Progenitor cell of endocrine pancreas (in vitro differentiated cells): ENCODE results near the gene PPP5C. TPM values are rescaled to one million over a fixed set of nuclear protein-coding genes. Genes with fewer than 3 reads are reported as not detected.
"Not testable (repeated sequence)": the region's sequence is repeated elsewhere in the genome, so short reads cannot be mapped to it uniquely, and the experiment has no call there.

Experiments used
- DNase-seq: peaks from one replicate; pipeline ENCODE4 v3.0.0; 2021; ENCODE audit warnings: low spot score; ENCODE audit not compliant: unreplicated experiment
- H3K27ac Mint-ChIP-seq: 2 replicates; pipeline ENCODE4 v1.8.0; 2021; ENCODE audit warnings: mild to moderate bottlenecking, moderate library complexity, mixed read lengths
- H3K27me3 Mint-ChIP-seq: 2 replicates; pipeline ENCODE4 v1.8.0; 2021; ENCODE audit warnings: mixed read lengths
- H3K36me3 Mint-ChIP-seq: 2 replicates; pipeline ENCODE4 v1.8.0; 2022; ENCODE audit warnings: mixed read lengths; ENCODE audit not compliant: insufficient read depth
- H3K4me1 Mint-ChIP-seq: 2 replicates; pipeline ENCODE4 v1.8.0; 2021; ENCODE audit warnings: low read depth, mixed read lengths
- H3K4me3 Mint-ChIP-seq: 2 replicates; pipeline ENCODE4 v1.8.0; 2021; ENCODE audit warnings: low read depth, mild to moderate bottlenecking, moderate library complexity, mixed read lengths
- H3K9me3 Mint-ChIP-seq: 2 replicates; pipeline ENCODE4 v1.8.0; 2021; ENCODE audit warnings: low read depth, mixed read lengths
- CTCF ChIP-seq: fragments of 200-600 bp; sonication (generic); IDR thresholded peaks from one replicate; pipeline ENCODE4 v1.5.0; 2021; ENCODE audit warnings: antibody characterized with exemption, mild to moderate bottlenecking; ENCODE audit not compliant: unreplicated experiment
- total RNA-seq: library from RNA; stranded (reverse); gene quantifications from 2 replicates; pipeline ENCODE4 v1.2.1, GENCODE V29; 2021

The PPP5C gene
- total RNA-seq, 1 donor from 2014 or later: 97.8 TPM

- Mint-ChIP-seq H3K9me3 (no peaks in the 10 kb centered on the region), H3K27me3 (no peaks in the 10 kb centered on the region), H3K4me3 (no peak overlapping the region), H3K27ac (no peak overlapping the region), H3K4me1 (no peaks in the 10 kb centered on the region), H3K36me3 (peaks cover 26% of the 10 kb centered on the region)
- no peak for DNase-seq
- TF ChIP-seq CTCF: no peak
Observed at GRCh38 chr19:46392252-46392801, 45.4 kb downstream of the PPP5C start.

- no peak for TF ChIP-seq CTCF
- peaks cover 22% of the 10 kb centered on the region for H3K36me3 Mint-ChIP-seq
- H3K4me3 Mint-ChIP-seq: no peak overlapping the region
- no peak for DNase-seq
- H3K4me1 Mint-ChIP-seq: no peaks in the 10 kb centered on the region
- no peak overlapping the region for H3K27ac Mint-ChIP-seq
- no peaks in the 10 kb centered on the region for H3K27me3 Mint-ChIP-seq
- no peaks in the 10 kb centered on the region for H3K9me3 Mint-ChIP-seq
Observed at GRCh38 chr19:46392837-46393236, 46.0 kb downstream of the PPP5C start.

DNA sequence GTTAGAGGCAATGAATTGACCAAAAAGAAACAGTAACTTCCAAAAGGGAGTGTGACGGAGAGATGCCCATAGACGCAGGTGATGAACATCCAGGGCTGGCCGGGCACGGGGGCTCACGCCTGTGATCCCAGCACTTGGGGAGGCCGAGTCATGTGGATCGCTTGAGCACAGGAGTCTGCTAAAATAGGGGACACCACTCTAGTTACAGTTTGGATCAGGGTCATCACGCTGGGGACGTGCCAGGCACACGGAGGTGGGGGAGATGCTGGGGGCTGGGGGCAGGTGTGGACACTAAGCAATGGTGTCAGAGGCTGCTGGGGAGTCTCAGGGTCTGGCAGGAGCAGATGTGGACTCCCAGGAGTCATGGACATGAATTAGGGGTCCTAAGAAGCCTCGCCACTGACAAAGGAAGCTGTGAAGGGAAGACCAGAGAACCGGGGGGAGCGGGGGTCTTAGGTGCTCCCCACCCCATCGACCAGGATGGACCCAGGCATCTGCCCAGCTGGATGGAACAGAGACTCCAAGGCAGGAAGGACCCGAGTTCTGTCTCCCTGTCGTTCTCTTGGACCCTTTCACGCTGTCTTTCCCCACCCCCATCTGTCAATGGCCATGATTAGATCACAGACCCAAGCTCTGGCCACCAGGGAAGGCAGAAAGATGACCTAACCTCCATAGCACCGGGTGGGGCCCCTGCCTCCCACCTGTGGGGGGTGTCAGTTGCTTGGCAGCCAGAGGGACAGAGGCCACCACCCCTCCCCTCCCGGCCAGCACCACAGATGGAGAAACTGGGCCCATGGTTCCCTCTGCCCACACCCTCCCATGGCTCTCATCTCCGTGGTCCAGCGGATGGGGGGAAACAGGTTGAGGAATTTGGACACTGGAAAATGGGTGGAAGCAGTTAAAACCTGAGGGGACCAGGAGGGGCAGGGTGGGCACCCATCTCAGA, 46.8 kb downstream of the PPP5C start:
- DNase-seq: no peak
- H3K4me3 Mint-ChIP-seq: no peak overlapping the region
- H3K4me1 Mint-ChIP-seq: no peaks in the 10 kb centered on the region
- H3K36me3 Mint-ChIP-seq: peaks cover 15% of the 10 kb centered on the region
- H3K27me3 Mint-ChIP-seq: no peaks in the 10 kb centered on the region
- no peaks in the 10 kb centered on the region for H3K9me3 Mint-ChIP-seq
- H3K27ac Mint-ChIP-seq: no peak overlapping the region
- TF ChIP-seq CTCF: no peak

GRCh38 chr19:46394402-46394797, 47.5 kb downstream of the PPP5C start:
- DNase-seq: no peak
- Mint-ChIP-seq H3K4me3 (no peak overlapping the region), H3K27me3 (no peaks in the 10 kb centered on the region), H3K9me3 (no peaks in the 10 kb centered on the region), H3K27ac (no peak overlapping the region), H3K4me1 (no peaks in the 10 kb centered on the region), H3K36me3 (peaks cover 13% of the 10 kb centered on the region)
- no peak for TF ChIP-seq CTCF

- H3K36me3 Mint-ChIP-seq, DNase-seq, H3K27me3 Mint-ChIP-seq, H3K4me3 Mint-ChIP-seq, H3K9me3 Mint-ChIP-seq, H3K4me1 Mint-ChIP-seq, H3K27ac Mint-ChIP-seq: not testable (repeated sequence)
Observed at GRCh38 chr19:46397801-46398479, 51.1 kb downstream of the PPP5C start.
